ENCODE measurements around the gene SFXN3. TPM values are rescaled to one million over a fixed set of nuclear protein-coding genes. Genes with fewer than 3 reads are reported as not detected.

The SFXN3 gene
- total RNA-seq, 1 experiment from 2014 or later = 50.5 TPM

DNA sequence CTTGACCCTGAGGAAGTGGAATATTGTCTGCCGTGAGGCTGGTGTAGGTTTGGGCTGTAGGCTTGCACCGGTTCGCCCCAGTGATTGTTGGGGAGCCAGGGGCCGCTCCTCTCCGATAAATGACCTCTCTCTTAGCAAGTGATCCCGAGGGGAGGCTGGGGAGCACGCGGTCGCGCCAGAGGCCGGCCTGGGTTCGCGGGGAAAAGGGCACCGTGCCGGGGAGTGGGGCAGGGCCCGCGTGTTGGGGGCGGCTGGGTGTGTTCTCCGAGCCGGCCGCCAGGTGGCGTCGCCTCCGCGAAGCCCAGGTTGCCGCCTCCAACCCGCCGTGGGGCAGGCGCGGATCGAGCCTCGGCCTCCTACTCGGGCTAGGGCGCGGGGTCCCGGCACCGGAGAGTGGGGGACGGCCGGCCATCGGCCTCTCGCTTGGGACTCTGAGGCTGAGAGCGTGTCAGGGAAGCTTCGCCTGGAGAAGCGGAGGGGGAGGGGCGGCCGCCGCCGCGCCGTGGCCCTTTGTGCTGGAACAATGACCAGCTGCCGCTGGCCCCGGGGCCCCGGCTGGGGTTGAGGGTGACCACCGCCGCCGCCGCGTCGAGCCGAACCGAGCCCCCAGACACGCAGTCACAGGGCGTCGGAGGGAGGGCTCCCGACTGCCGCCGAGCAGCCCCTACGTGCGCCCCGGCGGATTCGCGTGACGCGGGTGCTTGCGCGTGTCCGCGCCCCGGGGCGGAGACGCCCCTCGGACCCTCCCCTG lies 31.9 kb upstream of the SFXN3 start:
- DNase-seq (ENCODE audit: extremely low read depth, low read depth) = peak; percentile 56

DNA sequence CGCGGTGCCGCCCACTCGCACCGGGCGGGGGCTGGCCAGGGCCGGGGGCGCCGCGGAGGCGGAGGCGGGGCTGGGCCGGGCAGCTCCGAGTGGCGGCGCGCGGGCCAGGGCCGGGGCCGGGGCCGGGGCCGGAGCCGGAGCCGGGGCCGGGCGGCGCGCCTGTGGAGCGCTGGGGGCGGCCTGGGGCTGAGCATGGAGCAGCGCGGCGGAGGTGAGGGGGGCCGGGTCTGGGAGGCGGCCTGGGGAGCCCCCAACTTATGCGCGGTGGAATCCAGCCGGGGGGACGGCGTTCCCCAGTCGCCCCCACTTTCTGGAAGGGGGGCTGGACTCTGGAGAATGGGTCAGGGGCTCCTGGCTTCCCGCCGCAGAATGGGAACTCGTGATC lies 31.3 kb upstream of the SFXN3 start, which contains the start of gene LZTS2:
TSS of gene LZTS2 (plus strand) at position 67 of the 385 bp plus-strand sequence. CDS start 2,731 bp downstream, outside the sequence.
- DNase-seq (ENCODE audit: extremely low read depth, low read depth) = no peak

DNA sequence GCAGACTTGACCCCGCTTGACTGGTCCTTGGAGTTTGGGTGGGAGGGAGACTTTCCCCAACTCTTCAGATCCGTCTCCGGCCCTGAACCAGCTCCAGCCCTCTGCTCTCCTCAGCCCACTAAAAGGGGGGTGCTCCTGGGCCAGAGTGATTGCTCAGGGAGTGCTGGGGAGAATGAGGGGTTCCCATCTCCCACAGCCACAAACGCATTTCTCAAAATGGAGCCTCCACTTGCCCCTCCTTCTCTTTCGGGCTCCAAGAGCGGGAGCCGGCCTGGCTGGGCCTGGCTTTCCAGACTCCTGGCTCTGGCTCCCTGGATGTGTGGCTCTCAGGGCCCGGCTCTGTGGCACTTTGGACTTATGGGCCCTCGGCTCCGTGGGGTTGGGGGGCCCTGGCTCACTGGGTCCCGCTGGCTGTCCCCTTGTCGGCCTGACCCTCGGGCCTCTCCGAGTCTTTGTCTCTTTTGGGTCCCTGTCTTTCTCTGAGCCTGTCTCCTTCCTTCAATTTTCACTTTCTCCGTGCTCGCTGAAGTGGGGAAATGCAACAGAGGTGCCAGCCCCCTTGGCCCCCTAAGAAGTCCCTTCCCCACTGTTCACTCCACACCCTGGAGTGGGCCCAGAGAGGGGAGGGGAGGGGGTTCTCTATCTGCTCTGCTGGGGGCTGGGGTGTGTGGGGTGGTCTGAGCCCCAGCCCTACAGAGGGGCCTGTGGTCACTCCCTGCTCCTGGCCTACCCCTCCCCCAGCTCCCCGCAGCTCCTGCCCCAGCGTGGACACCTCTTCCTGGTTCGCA lies 30.7 kb upstream of the SFXN3 start:
- DNase-seq (ENCODE audit: extremely low read depth, low read depth) = no peak

DNA sequence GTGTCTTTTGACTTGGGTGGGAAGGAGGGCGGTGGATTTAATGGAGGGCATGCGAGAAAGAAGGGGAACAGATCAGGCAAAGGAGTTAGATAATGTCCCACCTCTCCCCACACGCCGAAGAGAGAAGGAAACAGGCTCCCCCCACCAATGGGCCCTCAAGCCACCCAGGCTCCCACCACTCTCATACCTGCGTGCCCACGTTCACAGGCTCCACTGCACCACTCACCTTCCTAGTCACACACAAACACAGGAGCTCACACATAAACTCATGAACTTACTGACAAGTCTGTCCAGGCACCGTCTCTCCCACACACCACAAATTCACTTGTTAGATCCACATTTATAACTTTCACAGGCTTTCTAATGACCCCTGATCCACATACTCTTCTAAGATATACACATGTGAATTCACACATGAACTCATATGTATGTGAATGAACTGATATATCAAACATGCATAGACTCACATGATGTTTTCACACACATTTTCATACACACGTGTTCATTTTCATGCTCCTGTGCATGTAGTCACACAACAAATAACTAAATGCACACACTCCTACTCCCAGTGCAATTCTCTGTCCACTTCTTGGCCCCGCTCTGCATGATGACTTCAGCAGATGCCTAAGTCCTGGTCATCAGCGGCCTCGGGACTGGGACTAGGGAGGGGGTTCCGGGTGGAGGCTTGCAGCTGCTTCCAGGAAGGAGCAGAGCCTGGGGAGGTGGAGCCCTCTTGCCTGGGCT lies 29.9 kb upstream of the SFXN3 start:
- DNase-seq (ENCODE audit: extremely low read depth, low read depth) = no peak

DNA sequence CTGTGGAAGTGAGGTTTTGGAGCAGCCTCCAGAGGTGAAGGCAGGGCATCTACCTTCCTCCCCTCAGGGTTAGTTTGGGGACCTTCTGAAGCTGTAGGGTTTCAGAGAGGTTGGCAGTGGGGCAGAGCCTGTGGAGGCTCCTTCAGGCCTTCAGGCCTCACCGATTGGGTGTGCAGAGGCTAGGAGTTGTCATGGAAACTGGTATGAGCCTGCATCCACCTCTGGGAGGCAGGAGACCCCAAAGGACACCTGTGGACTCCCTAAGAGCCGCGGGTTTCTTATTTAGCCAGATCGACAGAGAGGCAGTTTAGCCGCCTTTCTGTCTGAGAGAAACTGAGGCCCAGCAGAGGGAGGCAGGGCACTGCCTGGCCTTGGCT lies 29.4 kb upstream of the SFXN3 start:
- DNase-seq (ENCODE audit: extremely low read depth, low read depth) = no peak

DNA sequence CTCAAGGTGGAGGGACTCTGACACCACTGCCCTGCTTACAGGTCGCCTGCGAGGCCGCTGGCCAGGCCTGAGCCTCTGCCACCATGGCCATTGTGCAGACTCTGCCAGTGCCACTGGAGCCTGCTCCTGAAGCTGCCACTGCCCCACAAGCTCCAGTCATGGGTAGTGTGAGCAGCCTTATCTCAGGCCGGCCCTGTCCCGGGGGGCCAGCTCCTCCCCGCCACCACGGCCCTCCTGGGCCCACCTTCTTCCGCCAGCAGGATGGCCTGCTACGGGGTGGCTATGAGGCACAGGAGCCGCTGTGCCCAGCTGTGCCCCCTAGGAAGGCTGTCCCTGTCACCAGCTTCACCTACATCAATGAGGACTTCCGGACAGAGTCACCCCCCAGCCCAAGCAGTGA lies 28.6 kb upstream of the SFXN3 start:
- DNase-seq (ENCODE audit: extremely low read depth, low read depth) = no peak

DNA sequence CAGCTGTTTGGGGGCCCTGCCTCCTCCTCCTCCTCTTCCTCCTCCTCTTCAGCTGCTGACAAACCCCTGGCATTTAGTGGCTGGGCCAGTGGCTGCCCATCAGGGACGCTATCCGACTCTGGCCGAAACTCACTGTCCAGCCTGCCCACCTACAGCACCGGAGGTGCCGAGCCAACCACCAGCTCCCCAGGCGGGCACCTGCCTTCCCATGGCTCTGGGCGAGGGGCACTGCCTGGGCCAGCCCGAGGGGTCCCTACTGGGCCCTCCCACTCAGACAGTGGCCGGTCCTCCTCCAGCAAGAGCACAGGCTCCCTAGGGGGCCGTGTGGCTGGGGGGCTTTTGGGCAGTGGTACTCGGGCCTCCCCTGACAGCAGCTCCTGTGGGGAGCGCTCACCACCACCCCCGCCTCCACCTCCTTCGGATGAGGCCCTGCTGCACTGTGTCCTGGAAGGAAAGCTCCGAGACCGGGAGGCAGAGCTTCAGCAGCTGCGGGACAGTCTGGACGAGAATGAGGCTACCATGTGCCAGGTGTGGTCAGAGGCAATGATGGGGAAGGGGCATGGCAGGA lies 27.3 kb upstream of the SFXN3 start:
- no peak for DNase-seq (ENCODE audit: extremely low read depth, low read depth)

DNA sequence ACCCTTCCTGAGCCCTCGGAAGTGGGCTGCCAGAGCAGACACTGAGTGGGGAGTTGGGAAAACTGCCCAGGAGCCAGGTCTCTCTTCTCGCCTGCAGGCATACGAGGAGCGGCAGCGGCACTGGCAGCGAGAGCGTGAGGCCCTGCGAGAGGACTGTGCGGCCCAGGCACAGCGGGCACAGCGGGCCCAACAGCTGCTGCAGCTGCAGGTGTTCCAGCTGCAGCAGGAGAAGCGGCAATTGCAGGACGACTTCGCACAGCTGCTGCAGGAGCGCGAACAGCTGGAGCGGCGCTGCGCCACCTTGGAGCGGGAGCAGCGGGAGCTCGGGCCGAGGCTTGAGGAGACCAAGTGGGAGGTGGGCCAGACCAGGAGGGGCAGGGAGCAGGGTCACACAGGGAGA lies 25.7 kb upstream of the SFXN3 start:
- DNase-seq (ENCODE audit: extremely low read depth, low read depth) = no peak

DNA sequence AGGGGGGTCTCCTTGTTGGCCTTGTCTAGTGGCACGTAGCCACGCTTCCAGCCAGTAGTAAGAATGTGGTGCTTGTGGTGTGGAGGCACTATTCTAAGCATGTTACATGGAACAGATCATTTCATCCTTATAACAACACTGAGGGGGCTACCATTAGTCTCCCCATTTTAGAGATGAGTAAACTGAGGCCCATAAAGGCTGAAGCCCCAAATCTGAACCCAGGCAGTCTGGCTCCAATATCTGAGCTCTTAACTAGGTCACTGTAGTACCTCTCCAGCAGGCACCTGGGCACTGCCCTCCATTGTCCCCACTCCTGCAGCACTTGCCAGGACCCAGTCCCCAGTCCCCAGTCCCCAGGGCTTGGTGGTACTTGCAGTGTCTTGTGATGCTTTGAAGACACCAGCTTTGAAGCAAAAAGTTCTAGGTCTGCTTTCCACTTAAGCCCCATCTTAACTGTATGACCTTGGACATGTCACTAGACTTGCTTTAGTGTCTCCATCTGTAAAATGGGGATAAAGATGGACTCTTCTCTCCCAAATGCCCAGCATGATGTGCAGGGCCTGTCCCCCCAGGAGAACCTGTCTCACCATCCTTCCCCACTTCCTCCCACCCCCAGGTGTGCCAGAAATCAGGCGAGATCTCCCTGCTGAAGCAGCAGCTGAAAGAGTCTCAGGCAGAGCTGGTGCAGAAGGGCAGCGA lies 25.0 kb upstream of the SFXN3 start:
- no peak for DNase-seq (ENCODE audit: extremely low read depth, low read depth)

DNA sequence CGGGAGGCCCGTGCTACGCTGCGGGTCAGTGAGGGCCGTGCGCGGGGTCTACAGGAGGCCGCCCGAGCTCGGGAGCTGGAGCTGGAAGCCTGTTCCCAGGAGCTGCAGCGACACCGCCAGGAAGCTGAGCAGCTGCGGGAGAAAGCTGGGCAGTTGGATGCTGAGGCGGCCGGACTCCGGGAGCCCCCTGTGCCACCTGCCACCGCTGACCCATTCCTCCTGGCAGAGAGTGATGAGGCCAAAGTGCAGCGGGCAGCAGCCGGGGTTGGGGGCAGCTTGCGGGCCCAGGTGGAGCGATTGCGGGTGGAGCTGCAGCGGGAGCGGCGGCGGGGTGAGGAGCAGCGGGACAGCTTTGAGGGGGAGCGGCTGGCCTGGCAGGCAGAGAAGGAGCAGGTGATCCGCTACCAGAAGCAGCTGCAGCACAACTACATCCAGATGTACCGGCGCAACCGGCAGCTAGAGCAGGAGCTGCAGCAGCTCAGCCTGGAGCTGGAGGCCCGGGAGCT lies 24.4 kb upstream of the SFXN3 start:
- DNase-seq (ENCODE audit: extremely low read depth, low read depth) = no peak

DNA sequence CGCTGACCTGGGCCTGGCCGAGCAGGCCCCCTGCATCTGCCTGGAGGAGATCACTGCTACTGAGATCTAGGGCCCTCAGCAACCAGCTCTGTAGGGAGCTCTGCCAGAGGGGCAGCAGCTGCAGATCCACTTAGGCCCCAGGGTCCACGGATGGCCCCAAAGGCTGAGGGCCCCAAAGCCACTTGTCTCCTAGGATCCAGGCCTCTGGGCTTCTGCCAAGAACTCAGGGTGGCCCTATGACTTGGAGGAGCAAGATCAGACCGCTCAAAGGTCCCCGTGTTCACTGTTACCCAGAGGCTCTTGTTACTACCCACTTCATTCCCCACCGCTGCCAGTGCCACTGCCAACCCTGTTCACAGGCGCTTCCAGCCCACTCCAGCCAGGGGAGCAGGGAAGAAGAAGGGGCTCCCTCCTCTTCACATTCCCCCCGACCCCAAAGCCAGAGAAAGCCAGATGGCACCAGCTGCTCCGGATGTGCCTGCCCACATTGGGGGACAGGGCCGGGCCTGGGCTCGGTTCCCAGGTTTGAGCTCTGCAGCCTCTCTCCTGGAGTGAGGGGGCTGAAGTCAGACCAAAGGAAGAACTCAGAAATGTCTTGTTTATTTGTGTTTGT lies 23.8 kb upstream of the SFXN3 start:
- no peak for DNase-seq (ENCODE audit: extremely low read depth, low read depth)

DNA sequence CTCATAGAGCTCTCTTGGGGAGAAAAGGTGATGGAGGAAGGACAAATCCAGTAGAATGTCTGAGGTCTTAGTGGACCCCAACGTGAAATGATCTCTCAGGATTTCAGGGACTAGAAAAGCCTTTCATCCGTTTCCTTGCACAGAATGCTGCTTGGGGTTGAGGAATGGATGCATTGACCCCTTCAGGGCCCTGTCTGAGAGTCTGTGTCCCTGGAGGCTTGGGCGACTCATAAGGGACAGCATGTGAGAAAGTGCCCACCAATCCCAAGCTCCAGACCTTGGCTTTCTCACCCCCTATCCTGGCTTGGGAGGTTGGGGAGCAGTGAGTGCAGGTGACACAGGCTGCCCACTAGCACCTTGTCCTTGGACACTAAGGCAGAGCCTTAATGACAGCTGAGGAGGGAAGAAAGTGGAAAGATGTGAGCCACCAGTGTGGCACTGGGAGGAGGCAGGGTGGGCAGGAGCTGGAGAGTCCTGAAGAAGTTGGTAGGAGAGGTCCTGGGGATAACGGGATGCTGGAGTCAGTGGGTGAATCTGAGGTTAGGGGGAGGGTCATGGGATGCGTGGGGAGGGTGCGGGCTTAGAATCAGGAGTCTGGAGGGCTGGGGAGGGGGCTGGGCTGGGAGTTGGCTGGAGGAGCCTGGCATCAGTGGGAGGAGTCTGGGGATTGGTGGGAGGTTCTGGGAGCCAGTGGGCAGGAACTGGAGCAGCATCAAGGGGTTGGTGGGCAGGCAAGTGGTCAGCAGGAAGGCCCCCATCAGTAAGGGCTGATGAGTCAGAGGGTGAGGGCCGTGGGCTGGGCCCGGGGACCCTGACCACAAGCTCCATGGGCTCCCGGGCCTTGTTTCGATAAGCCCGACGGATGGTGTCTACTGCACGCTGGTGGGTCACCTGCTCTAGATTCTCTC lies 22.9 kb upstream of the SFXN3 start:
- DNase-seq (ENCODE audit: extremely low read depth, low read depth) = no peak

DNA sequence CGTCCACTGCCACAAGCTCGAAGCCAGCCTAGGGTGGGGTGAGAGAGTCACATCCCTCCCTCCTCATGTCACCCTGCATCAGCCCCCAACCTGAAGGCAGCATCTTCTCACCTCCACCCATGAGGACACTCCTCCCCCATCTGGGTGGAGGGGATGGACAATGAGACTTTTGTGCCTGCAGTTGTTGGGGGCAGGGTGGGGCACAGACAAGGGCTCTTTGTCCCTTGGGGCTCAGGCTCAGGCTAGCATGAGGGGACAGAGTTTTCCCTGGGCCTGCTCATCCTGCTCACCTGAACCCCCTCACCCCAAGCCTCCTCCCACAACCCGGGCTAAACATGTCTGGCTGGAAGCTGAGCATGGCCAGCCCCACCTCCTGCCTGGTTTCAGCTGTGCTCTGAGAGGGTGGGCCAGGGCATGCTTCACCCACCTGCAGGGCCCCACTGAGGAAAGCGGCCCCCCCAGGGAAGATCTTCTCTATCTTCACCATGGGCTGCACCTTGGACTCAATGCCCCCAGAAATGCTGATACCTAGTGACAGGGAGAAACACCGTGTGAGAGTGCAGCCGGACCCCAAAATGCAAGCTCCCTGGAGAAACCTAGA lies 22.1 kb upstream of the SFXN3 start:
- DNase-seq (ENCODE audit: extremely low read depth, low read depth) = no peak

DNA sequence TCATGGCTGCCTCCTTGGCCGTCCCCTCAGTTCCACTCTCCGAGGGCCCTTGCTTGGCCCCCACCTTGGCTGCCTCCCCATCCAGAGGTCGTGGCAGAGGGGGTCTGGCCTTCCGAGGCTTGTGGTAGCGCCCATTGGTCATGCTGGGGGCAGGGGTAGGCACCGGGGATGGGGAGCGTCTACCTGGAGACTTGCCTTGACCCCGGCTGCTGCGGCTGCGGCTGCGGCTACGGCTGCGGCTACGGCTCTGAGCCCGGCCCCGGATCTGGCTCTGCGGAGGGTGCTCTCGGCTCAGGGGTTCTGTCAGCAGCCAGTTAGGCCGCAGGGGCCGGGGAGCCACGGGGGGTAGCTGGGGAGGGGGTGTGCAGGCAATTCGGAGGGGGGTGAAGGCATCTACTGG lies 20.7 kb upstream of the SFXN3 start:
- no peak for DNase-seq (ENCODE audit: extremely low read depth, low read depth)

DNA sequence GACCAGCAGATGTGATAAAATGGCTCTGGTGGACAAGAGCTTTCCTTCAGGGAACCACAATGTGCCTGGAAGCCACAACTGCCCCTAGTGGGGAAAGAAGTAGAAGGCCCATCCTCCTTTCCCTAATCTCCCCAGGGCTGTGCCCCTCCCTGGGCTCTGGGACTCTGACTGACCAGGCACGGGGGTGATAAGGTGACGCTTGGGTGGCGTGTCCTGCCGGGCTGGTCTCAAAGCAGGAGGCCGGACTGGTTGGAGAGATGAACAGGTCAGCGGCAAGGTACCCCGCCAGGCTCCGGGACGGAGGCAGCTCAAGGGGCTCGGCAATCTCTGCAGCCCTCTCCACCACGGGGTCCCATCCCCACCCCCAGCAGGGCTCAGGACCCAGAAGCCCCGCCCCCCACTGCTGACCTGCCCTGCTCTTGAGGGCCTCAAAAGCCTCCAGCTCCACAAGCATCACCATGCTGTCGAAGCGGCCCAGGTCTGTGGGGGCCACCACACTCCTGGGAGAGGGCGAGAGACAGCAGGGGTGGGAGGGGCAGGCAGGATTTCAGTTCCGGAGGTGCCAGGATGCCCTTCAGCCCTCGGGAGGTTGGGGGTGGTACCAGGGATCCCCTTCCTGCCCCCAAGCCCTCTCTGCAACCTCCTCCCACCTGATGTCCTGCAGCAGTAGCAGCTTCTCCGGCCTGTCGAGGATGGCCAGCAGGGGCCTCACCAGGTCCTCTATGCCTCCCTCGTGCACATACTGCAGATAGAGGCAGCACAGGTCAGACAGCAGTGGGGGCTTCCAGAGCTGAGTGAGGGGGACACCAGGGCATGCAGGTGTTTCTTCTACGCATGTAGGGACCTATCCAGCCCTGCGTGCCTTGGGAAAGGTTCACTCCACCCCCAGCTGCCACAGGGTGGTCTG lies 19.3 kb upstream of the SFXN3 start:
- DNase-seq (ENCODE audit: extremely low read depth, low read depth) = no peak

DNA sequence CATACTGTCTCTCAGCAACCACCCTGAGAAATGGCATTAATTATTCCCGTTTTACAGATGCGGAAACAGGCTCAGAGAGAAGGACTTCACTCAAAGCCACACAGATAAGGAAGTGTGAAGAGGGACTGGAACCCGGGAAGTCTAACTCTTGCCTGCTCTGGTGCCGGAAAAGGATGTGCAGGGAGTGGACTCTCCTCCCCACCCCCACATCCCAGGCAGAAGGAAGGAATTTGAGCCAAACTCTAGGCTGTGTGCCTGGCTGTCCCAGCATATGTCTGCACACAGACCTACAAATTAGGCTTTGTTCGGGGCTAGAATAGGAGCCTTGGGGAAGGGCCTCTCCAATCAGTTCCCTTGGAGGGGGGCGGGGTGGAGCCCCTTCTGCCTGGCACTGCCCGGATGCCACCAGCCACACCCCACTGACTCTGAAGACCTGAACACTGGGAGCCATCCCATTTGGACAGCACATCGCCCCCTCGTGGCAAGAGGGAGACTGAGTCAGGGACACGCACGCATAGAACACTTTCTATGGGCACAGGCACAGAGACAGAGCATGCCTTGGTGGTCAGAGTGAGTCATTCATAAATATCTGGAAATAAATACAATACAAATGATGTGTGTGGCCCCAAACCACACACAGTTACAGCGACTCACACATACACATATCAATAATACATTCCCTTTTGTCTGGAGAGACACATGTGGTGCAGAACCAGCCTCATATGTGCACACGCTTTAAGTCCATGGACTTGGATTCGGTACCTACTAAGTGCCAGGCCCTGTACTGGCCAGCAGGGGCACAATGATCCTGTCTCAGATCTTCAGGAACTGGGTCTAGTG lies 18.3 kb upstream of the SFXN3 start:
- peak; percentile 95 for DNase-seq (ENCODE audit: extremely low read depth, low read depth)
